CD4-positive, alpha-beta T cell treated with Interleukin-10 for 1 hour (primary cell): ENCODE measurements around the gene RIOX2.
"Not testable (repeated sequence)": the region's sequence is repeated elsewhere in the genome, so short reads cannot be mapped to it uniquely, and the experiment has no call there.

Experiments used
- DNase-seq: peaks from one replicate; pipeline ENCODE4 v3.0.0-alpha.2; 2020

Gene RIOX2

GRCh38 chr3:97971679-97972567, at the start of gene RIOX2:
Gene RIOX2 (minus strand): TSS chr3:97972431. CDS start chr3:97967593, 4,838 bp downstream.
- DNase-seq = peak; percentile 77

DNA sequence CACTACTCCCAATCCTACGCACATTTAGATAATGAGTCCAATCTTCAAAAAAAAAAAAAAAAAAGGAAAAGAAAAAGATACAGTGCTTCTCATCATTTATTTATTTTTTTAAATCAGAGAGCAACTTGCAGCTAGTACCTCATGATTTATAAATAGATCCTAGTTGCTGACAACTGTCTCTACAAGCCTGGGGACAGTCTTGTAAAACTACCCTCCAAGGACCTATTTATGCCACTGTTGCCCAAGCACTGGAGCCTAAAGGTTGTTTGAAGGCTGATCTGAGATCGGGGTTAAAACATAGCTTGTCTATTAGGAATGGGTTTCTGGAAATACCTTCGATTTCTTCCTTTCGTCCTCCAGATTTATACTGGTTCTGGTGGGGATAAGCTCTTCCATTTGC, 48.2 kb upstream of the RIOX2 start:
- DNase-seq = no peak

DNA sequence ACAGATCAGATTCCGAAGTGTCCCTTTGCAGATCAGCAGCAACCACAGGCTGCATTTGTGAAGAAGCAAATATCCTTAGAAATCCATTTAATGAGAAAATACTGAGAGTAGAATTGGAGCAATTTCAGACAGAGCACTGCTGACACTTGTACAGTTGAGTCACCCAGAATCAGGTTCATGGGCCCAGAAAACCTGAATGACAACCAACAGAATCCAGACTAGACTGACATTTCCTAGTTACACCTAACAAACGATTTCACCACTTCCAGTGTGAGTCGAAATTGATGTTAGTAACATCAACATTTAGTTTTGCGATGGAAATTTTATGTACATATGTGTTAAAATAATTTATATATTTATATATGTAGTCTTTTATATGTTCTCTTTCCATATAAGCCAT, 46.1 kb upstream of the RIOX2 start:
- DNase-seq = no peak

- DNase-seq = no peak
These were observed 42.0 kb upstream of the RIOX2 start for GRCh38 chr3:98014268-98014585.

DNA sequence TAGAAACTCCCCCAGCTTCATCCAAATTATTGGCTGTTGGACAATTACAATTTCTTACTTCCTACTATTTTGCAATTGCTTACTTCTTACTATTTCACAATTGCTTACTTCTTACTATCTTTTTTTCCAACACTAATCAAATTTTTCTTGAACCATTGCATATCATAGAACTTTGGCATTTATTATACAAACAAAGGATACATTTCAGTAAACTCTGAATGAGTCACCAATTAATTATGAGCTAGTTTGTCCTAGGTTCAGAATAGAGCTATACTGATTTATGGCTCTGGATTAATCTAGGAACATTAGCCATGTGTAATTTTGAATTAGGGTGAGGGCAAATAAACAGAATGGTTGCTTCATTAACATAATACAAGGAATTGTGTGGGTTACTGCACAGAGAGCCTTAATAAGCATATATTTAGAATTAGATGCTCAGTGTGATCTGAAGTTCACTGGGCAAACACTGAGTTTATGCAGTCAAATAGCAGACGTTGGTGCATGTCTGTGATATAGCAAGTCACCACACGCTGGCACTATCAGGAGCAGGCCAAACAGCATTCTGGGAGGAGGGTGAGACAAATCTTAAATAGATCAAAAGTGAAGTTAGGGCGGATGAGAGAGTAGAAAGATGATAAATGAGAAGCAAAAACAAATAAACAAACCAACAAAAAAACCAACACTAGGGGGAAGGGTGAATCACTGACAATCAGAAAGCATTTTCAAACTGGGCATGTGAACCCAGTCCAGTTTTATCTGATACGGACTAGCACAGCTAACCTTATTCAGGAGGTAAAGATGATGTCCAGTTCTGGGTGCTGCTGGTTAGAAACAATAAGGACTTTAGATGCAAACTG, 41.4 kb upstream of the RIOX2 start:
- no peak for DNase-seq

DNA sequence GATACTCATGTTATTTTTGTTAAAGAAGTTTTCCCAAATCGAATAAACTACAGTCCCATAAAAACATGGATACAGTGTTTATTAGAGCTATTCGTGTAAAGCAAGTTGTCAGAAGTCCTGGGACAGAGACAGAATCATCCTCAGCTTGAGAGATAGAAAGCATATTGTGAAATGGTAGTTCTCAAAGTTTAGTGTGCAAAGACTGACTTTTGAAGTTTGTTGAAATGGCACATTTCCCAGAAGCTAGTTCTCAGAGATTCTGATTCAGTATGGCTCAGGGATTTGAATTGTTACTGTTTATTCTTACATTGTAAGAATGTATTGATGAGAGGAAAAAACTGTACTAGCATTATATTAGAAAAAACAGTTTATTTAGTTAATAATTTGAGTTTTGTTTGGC, 40.7 kb upstream of the RIOX2 start:
- no peak for DNase-seq

- DNase-seq = not testable (repeated sequence)
These were observed 38.7 kb upstream of the RIOX2 start for GRCh38 chr3:98010883-98011449.

- DNase-seq = no peak
These were observed 38.1 kb upstream of the RIOX2 start for GRCh38 chr3:98010194-98010882.

DNA sequence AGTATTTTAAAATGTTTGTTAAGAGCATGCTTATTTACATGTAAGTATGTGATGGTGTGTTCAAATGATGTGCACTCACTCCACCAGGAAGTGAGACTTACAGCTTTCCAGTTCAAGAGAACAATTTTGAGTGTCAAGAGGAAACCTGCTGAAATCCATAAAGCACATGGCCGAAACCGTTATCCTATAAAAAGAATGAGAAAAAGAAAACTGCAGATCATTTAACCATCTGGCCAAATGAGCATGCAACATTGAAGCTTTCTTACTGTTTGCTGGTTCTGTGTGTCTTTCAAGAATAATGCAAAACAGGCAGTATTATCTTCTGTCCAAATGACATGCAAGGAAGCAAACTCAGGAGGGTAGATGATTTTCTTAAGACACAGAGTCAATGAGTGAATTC, 36.6 kb upstream of the RIOX2 start:
- DNase-seq = no peak

- no peak for DNase-seq
These were observed 33.2 kb upstream of the RIOX2 start for GRCh38 chr3:98005438-98005837.

DNA sequence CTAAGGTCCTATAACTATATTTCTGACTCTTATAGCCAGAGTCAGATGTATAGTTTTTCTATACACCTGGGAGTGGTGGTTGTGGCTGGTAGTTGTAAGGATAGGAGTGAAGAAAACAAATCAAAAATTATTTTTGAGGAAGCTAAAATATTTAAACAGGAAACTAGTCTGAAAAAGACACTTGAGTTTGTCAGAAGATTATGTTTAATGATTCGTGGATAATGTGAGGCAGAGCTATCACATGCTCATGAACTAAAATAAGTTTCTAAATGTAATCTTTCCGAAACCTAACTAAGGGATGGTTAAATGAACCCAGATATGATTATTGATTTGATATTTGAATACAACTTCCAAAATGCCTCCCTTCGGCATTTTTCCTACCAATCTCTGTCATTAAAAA, 32.5 kb upstream of the RIOX2 start:
- no peak for DNase-seq

GRCh38 chr3:98003306-98003969, 31.2 kb upstream of the RIOX2 start:
- peak; percentile 15 for DNase-seq

DNA sequence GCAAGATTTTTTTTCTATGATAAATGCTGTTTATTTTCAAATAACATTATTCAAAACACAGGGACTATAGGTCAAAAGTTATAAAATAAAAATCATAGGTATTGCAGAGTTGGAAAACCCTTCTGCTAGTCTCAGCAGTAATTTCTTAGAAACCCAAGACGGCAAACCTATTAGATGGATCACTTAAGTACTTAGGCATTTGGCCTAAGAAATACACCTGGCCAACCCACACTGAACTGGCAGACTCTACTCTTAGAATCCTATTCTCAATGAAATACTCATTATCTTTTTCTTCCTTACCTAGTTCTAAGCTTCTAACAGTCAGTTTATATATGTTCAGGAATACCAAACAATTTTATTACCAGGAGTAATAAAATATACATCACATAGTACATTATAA, 30.5 kb upstream of the RIOX2 start:
- no peak for DNase-seq

- no peak for DNase-seq
These were observed 27.8 kb upstream of the RIOX2 start for GRCh38 chr3:97999994-98000393.

GRCh38 chr3:97999103-97999502, 26.9 kb upstream of the RIOX2 start:
- no peak for DNase-seq

- no peak for DNase-seq
These were observed 24.8 kb upstream of the RIOX2 start for GRCh38 chr3:97996988-97997387.

GRCh38 chr3:97994328-97994945, 22.2 kb upstream of the RIOX2 start:
- DNase-seq = no peak

- DNase-seq = no peak
These were observed 21.3 kb upstream of the RIOX2 start for GRCh38 chr3:97993526-97993925.

DNA sequence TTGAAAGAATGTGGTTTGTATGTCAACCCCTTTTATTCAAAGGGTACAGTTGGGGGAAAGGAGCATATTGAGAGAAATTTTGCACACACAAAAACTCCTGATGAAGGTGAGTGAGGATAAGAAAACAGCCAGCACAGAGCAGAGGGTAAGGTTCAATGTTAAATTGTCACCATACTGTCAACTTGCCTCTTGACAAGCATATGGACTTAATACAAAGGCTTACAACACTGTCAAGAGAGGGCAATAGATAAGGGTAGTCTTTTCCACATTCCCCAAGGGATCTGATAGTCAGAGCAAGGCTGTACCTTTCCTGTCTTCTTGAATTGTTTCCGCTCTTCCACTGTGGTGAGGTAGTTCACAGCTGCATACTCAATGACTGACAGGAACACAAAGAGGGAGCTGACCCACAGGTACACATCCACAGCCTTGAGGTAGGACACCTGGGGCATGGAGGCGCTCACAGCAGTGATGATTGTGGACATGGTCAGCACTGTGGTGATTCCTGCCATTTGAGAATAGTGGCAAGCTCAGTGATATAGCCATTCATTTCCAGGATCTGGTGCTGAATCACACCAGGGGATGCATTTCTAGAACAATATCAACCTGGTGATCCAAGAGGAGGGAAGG, 20.4 kb upstream of the RIOX2 start:
- no peak for DNase-seq

GRCh38 chr3:97991293-97991682, 19.1 kb upstream of the RIOX2 start:
- DNase-seq = peak; percentile 32

- DNase-seq = no peak
These were observed 18.5 kb upstream of the RIOX2 start for GRCh38 chr3:97990624-97991292.
